ENCODE measurements around the gene WNT7A.

WNT7A gene

DNA sequence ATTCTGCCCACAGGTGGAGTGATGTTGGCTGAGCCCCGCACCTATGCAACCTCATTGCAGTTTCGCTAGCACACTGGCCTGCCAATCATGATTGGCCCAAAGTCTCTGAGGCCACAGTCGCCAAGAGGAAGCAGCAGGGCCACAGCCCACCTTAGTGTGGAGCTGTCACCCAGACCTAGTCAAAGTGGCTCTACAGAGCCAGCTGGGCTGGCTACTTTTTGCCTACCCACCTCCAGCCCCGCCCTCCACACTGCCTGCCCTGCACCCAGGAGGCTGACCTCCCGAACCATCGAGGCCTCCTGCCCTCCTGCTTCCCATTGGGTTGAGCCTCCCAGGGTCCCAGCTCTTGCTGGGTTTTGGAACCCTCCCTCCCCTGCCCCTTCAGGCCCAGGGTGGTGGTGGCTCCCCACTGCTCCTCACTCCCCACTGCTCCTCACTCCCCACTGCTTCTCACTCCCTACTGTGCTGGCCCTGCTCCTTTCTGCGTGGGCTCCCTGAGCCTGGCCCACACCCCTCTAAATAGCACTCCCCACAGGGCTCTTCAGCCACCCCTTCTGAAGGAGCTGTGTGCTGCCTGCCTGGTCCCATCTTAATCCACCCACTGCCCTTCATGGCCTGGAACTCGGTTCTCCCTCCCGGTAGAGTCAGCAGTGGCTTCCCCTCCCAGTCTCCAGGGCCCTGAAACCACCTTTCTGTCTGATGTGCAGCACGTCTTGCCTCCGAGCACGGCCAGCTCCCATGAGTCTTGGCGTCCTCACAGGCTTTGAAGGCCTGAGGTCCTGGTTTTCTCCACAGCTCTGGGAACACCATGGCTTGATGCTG, 89.3 kb downstream of the WNT7A start:
- FAIRE-seq = no peak
- TF ChIP-seq PAX5 (IDR thresholded peaks at IDR 0.05; ENCODE audit: insufficient read depth, low read length, severe bottlenecking) (no peak), TAF1 (IDR thresholded peaks at IDR 0.05; ENCODE audit: low read depth, low read length) (no peak), POLR2AphosphoS5 (IDR thresholded peaks at IDR 0.05; ENCODE audit: low read depth, low read length) (no peak), POLR2A (IDR thresholded peaks at IDR 0.05; ENCODE audit: low read depth, low read length) (no peak), POU2F2 (IDR thresholded peaks at IDR 0.05; ENCODE audit: low read depth, low read length) (no peak), SPI1 (IDR thresholded peaks at IDR 0.05; ENCODE audit: low read depth, low read length) (no peak)
- DNase-seq (ENCODE audit: insufficient read length, low spot score) = no peak

DNA sequence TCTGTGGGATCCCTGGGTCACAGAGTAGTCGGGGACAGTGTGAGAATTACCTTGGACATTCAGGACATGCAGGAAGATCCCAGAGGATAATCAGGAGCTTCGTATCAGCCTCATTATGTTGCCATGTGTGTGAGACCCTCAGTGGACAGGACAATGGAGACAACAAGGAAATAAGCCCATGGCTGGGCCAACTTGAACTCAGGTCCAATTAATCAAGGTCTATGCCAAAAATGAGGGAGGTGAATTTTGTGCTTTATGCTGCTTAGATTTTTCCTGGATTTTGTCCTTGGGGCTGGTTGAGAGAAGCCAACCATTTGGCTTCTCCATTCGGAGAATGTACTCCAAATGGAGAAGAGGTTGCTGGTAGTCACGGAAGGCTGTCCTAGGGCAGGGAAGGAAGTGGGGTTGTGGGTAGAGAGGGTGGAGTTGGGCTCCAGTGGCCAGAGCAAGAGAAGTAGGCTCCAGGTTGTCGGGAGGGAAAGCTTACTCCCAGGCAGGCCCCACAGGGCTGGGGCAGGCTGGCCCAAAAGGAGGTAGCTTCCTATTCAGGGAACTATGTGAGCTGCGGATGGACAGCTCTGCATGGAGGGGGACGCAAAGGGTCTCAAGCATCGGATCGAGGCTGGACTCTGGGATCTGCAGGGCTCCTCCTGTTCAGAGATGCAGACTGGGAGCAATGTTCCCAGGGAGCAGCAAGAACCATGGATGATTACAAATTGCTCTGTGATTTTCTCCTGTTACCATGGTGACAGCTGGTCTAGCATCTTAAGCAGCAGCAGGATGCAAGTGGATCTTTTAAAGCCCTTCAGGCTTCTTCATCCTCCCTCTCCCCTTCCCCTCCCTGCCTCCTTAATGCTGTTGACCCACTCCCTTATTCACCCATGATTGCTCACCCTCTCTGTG, 91.1 kb downstream of the WNT7A start:
- no peak for DNase-seq (ENCODE audit: insufficient read length, low spot score)
- no peak for TF ChIP-seq POLR2AphosphoS5 (IDR thresholded peaks at IDR 0.05; ENCODE audit: low read depth, low read length)
- no peak for FAIRE-seq

DNA sequence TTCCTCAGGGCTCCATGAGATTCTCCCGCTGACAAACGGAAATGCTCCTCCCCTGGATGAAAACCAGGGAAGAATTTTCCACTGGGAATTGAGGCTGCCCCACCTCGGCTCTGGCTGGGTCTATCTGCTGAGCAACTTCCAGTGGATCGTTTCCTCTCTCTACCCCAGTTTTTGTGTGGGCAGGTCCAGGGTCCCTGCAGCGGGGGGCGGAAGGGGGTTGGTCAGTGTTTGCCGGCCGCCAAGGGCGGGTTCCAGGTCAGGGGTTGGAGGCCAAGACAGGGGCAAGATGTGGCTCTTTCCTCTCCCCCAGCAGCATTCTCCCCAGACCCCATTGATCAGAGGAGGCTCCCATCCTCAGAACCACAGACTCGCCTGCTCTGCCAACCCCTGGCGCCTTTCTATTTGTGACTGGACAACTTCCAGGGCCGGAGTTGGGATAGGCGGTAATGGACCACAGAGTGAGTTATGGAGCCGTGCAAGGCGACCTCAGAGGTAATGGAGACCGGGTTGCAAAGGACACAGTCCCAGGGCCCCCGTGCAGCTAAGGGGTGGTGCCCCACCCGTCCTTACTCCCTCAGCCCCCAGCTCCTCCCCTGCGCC, 92.2 kb downstream of the WNT7A start:
- no peak for DNase-seq (ENCODE audit: insufficient read length, low spot score)
- TF ChIP-seq POLR2AphosphoS5 (IDR thresholded peaks at IDR 0.05; ENCODE audit: low read depth, low read length) (no peak), TAF1 (IDR thresholded peaks at IDR 0.05; ENCODE audit: low read depth, low read length) (no peak), POLR2A (IDR thresholded peaks at IDR 0.05; ENCODE audit: low read depth, low read length) (no peak), PAX5 (IDR thresholded peaks at IDR 0.05; ENCODE audit: insufficient read depth, low read length, severe bottlenecking) (no peak), POU2F2 (IDR thresholded peaks at IDR 0.05; ENCODE audit: low read depth, low read length) (no peak), SPI1 (IDR thresholded peaks at IDR 0.05; ENCODE audit: low read depth, low read length) (no peak)
- no peak for FAIRE-seq

DNA sequence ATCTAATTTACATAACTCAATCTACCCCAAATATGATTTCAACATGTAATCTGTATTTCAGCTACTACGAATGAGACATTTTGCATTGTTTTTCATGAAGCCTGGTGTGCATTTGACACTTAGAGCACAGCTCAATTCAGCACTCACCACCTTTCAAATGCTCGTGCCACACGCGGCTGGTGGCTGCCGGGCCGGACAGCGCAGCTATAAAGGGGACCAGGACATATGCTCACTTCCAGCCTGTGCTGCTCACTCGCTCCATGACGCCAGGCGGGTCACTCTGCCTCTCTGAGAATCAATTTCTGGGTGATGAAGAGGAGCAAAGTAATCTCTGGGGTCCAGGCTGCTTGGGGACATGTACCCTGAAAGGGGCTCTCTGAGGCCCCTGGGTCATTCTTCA, 93.1 kb downstream of the WNT7A start:
- TF ChIP-seq POLR2AphosphoS5 (IDR thresholded peaks at IDR 0.05; ENCODE audit: low read depth, low read length) (no peak), TAF1 (IDR thresholded peaks at IDR 0.05; ENCODE audit: low read depth, low read length) (no peak), PAX5 (IDR thresholded peaks at IDR 0.05; ENCODE audit: insufficient read depth, low read length, severe bottlenecking) (no peak), POU2F2 (IDR thresholded peaks at IDR 0.05; ENCODE audit: low read depth, low read length) (no peak), POLR2A (IDR thresholded peaks at IDR 0.05; ENCODE audit: low read depth, low read length) (no peak), SPI1 (IDR thresholded peaks at IDR 0.05; ENCODE audit: low read depth, low read length) (no peak)
- no peak for FAIRE-seq
- DNase-seq (ENCODE audit: insufficient read length, low spot score) = no peak

DNA sequence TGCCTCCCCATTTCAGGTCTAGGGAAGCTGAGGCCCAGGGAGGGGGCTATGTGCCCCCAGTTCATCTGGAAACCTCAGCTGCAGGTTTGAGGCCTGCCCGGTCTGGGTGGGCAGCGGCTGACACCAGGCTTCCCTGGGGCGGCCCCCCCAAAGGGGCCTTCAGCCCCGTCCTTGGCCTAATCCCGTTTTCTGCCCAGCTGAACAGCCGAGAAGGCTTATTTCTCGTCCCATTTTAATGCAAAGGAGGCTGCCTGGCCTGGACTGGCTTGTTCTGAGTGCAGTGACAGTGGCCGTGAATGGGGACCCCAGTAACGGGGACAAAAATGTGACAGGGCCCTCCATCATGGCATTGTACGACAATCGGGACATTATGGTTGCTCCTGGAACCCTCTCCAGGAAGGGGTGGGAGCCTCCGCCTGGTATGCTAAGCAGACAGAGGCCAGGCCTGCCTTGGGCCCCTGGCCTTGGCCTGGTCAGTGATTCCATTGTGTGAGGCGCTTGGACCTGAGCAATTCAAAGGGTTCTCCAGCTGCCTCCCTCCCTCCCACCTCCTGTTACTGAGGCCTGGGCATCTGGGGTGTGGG, 93.9 kb downstream of the WNT7A start:
- TF ChIP-seq POLR2A (IDR thresholded peaks at IDR 0.05; ENCODE audit: low read depth, low read length) = no peak
- no peak for TF ChIP-seq PAX5 (IDR thresholded peaks at IDR 0.05; ENCODE audit: insufficient read depth, low read length, severe bottlenecking)
- TF ChIP-seq SPI1 (IDR thresholded peaks at IDR 0.05; ENCODE audit: low read depth, low read length) = no peak
- TF ChIP-seq POLR2AphosphoS5 (IDR thresholded peaks at IDR 0.05; ENCODE audit: low read depth, low read length) = no peak
- no peak for TF ChIP-seq TAF1 (IDR thresholded peaks at IDR 0.05; ENCODE audit: low read depth, low read length)
- no peak for TF ChIP-seq POU2F2 (IDR thresholded peaks at IDR 0.05; ENCODE audit: low read depth, low read length)
- DNase-seq (ENCODE audit: insufficient read length, low spot score) (no peak), FAIRE-seq (no peak)

DNA sequence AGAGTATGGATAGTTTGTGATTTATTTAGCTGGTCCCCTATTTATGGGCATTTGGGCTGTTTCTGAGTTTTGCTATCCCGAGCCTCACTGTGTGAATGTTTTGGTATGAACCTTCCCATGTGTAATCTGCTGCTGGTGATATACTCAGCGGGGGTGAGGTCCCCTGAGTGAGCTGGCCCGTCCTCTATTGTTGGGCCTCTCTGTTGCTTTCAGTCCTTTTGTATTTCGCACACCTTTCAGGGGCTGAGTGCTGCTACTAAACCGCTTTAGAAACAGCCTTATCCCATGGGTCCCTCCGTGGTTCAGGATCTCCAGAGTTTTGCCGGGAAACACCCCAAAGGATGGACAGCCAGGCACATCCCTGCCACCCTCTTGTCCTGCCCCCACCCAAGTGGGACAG, 94.5 kb downstream of the WNT7A start:
- TF ChIP-seq TAF1 (IDR thresholded peaks at IDR 0.05; ENCODE audit: low read depth, low read length) (no peak), POLR2AphosphoS5 (IDR thresholded peaks at IDR 0.05; ENCODE audit: low read depth, low read length) (no peak), POU2F2 (IDR thresholded peaks at IDR 0.05; ENCODE audit: low read depth, low read length) (no peak), PAX5 (IDR thresholded peaks at IDR 0.05; ENCODE audit: insufficient read depth, low read length, severe bottlenecking) (no peak), POLR2A (IDR thresholded peaks at IDR 0.05; ENCODE audit: low read depth, low read length) (no peak), SPI1 (IDR thresholded peaks at IDR 0.05; ENCODE audit: low read depth, low read length) (no peak)
- FAIRE-seq (no peak), DNase-seq (ENCODE audit: insufficient read length, low spot score) (no peak)

DNA sequence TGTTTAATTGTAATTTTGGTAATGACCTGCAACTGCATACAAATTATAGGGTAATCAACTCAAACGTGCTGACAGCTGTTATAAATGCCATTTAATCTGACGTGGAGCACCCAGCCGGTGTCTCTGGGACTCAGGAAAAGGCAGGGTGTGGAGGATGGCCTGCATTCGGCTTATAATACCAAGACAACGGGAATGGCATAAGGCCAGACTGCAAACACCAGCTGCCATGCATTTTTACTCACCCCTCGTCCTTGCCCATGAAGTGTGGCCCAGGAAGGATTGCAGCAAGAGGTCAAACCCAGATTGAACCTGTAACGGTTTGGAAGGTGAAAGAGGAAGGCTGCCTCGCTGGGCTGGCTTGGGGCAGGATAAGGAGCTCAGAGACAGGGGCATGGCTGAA, 96.4 kb downstream of the WNT7A start:
- FAIRE-seq = no peak
- TF ChIP-seq TAF1 (IDR thresholded peaks at IDR 0.05; ENCODE audit: low read depth, low read length) (no peak), POU2F2 (IDR thresholded peaks at IDR 0.05; ENCODE audit: low read depth, low read length) (no peak), SPI1 (IDR thresholded peaks at IDR 0.05; ENCODE audit: low read depth, low read length) (no peak), POLR2AphosphoS5 (IDR thresholded peaks at IDR 0.05; ENCODE audit: low read depth, low read length) (no peak), POLR2A (IDR thresholded peaks at IDR 0.05; ENCODE audit: low read depth, low read length) (no peak)
- DNase-seq (ENCODE audit: insufficient read length, low spot score) = no peak

DNA sequence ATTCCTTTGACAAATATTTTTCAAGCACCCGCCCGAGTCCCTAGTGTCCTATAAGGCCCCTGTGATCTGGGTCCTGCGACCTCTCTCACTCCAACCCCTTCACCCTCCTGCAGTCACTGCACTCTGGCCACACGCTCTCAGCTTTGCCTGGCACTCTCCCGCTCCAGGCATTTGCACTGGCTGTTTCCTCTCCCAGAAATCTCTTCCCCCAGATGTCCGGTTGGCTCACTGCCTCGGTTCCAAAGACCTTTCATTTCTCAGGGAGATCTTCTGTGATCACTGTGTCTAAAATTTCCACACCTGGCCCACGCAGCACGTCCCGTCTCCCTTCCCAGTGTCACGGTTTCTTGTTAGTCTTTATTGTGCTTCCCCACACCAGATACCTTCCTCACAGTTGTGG, 97.4 kb downstream of the WNT7A start:
- no peak for FAIRE-seq
- no peak for TF ChIP-seq POLR2AphosphoS5 (IDR thresholded peaks at IDR 0.05; ENCODE audit: low read depth, low read length)
- no peak for TF ChIP-seq TAF1 (IDR thresholded peaks at IDR 0.05; ENCODE audit: low read depth, low read length)
- no peak for TF ChIP-seq SPI1 (IDR thresholded peaks at IDR 0.05; ENCODE audit: low read depth, low read length)
- no peak for TF ChIP-seq POLR2A (IDR thresholded peaks at IDR 0.05; ENCODE audit: low read depth, low read length)
- TF ChIP-seq PAX5 (IDR thresholded peaks at IDR 0.05; ENCODE audit: insufficient read depth, low read length, severe bottlenecking) = no peak
- no peak for TF ChIP-seq POU2F2 (IDR thresholded peaks at IDR 0.05; ENCODE audit: low read depth, low read length)
- no peak for DNase-seq (ENCODE audit: insufficient read length, low spot score)

DNA sequence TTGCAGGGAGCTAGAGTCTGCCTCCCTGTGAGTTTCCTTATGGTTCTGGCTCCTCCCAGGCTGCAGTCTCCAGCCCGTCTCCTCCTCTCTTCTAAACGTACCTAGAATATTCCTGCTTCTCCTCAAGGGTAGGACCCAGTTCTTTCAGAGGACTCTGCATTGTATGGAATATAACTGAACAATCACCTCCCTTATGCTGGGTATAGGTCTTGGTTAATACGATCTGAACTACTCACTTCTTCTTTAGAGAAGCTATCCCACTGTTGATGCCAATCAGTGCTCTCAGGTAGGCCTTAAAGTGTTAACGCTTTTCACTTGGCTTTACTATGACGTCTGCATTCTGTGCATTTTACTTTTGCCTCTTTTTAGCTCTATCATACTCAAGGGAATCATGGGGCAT, 98.5 kb downstream of the WNT7A start:
- FAIRE-seq = no peak
- no peak for DNase-seq (ENCODE audit: insufficient read length, low spot score)
- no peak for TF ChIP-seq SPI1 (IDR thresholded peaks at IDR 0.05; ENCODE audit: low read depth, low read length)
- TF ChIP-seq POLR2A (IDR thresholded peaks at IDR 0.05; ENCODE audit: low read depth, low read length) = no peak
- TF ChIP-seq TAF1 (IDR thresholded peaks at IDR 0.05; ENCODE audit: low read depth, low read length) = no peak
- no peak for TF ChIP-seq POLR2AphosphoS5 (IDR thresholded peaks at IDR 0.05; ENCODE audit: low read depth, low read length)
- no peak for TF ChIP-seq PAX5 (IDR thresholded peaks at IDR 0.05; ENCODE audit: insufficient read depth, low read length, severe bottlenecking)
- TF ChIP-seq POU2F2 (IDR thresholded peaks at IDR 0.05; ENCODE audit: low read depth, low read length) = no peak
